SU-DHL-6 (cell line): ENCODE data around the gene HEPH.

Experiments
- H2AFZ ChIP-seq: fragments of 200-600 bp; sonication (generic); 2 replicates; pipeline ENCODE4 v1.6.1; 2014; ENCODE audit warnings: low read depth, mild to moderate bottlenecking, moderate library complexity, mixed read lengths, antibody characterized with exemption, low read length; ENCODE audit not compliant: severe bottlenecking
- H3F3A ChIP-seq: fragments of 200-600 bp; shearing (Covaris generic); 2 replicates; pipeline ENCODE4 v1.6.0; 2016; ENCODE audit warnings: antibody characterized with exemption, mild to moderate bottlenecking; ENCODE audit not compliant: insufficient read depth
- H3K27ac ChIP-seq: fragments of 200-600 bp; sonication (generic); 2 replicates; pipeline ENCODE4 v1.5.1; 2016; ENCODE audit warnings: low read depth, mild to moderate bottlenecking, low read length, moderate library complexity, mixed read lengths
- H3K27me3 ChIP-seq: fragments of 200-600 bp; sonication (generic), shearing (Covaris generic); 2 replicates; pipeline ENCODE4 v1.6.0; 2014; ENCODE audit warnings: mild to moderate bottlenecking, low read length
- H3K36me3 ChIP-seq: fragments of 200-600 bp; sonication (generic); 2 replicates; pipeline ENCODE4 v1.6.1; 2014; ENCODE audit warnings: mild to moderate bottlenecking, low read length, mixed read lengths
- H3K4me2 ChIP-seq: fragments of 300-600, 200-600 bp; shearing (Covaris generic), sonication (generic); 2 replicates; pipeline ENCODE4 v1.6.0; 2014; ENCODE audit warnings: low read length, low read depth, mild to moderate bottlenecking; ENCODE audit not compliant: poor library complexity, severe bottlenecking
- H3K4me3 ChIP-seq: fragments of 200-600 bp; sonication (generic); 2 replicates; pipeline ENCODE4 v1.5.1; 2014; ENCODE audit warnings: antibody characterized with exemption, low read length, mild to moderate bottlenecking, mixed read lengths; ENCODE audit not compliant: insufficient read depth, poor library complexity, severe bottlenecking
- H3K79me2 ChIP-seq: fragments of 200-600 bp; sonication (generic); 2 replicates; pipeline ENCODE4 v1.6.1; 2014; ENCODE audit warnings: mild to moderate bottlenecking, low read length, moderate library complexity; ENCODE audit not compliant: insufficient read depth
- H3K9ac ChIP-seq: fragments of 200-600 bp; sonication (generic); 2 replicates; pipeline ENCODE4 v1.7.0; 2014; ENCODE audit warnings: mild to moderate bottlenecking, low read length
- H3K9me2 ChIP-seq: fragments of 200-600 bp; sonication (generic); replicated peaks from 2 replicates; pipeline ENCODE4 v1.6.1; 2014; ENCODE audit warnings: low read length; ENCODE audit not compliant: insufficient read depth
- H3K9me3 ChIP-seq: fragments of 200-600 bp; sonication (generic); 2 replicates; pipeline ENCODE4 v1.6.1; 2014; ENCODE audit warnings: low read length, mixed read lengths; ENCODE audit not compliant: insufficient read depth
- H4K20me1 ChIP-seq: fragments of 200-600 bp; sonication (generic); 2 replicates; pipeline ENCODE4 v1.6.1; 2014; ENCODE audit warnings: low read depth, mild to moderate bottlenecking, antibody characterized with exemption, low read length, moderate library complexity, mixed read lengths
- CTCF ChIP-seq: fragments of 200-600 bp; sonication (generic); IDR thresholded peaks from one replicate; pipeline ENCODE4 v1.5.1; 2017; ENCODE audit warnings: antibody characterized with exemption, mild to moderate bottlenecking, low read length, moderate library complexity; ENCODE audit not compliant: insufficient read depth, poor library complexity, severe bottlenecking
- EZH2phosphoT487 ChIP-seq: fragments of 200-600 bp; sonication (generic), shearing (Covaris generic); conservative IDR thresholded peaks from 2 replicates; pipeline ENCODE4 v1.6.1; 2018; ENCODE audit warnings: mild to moderate bottlenecking, antibody characterized with exemption, low read length, moderate library complexity, mixed read lengths

Gene HEPH

GRCh38 chrX:66176134-66176533 lies 12.1 kb downstream of the HEPH start:
- Histone ChIP-seq H3K9me2 (no peaks in the 10 kb centered on the region), H2AFZ (no peak overlapping the region), H3K4me3 (no peak overlapping the region), H3F3A (no peaks in the 10 kb centered on the region), H3K27me3 (no peaks in the 10 kb centered on the region), H3K4me2 (no peak overlapping the region), H3K27ac (no peak overlapping the region), H3K36me3 (no peaks in the 10 kb centered on the region), H3K9ac (no peak overlapping the region), H4K20me1 (no peaks in the 10 kb centered on the region), H3K79me2 (no peaks in the 10 kb centered on the region), H3K9me3 (no peaks in the 10 kb centered on the region)
- no peak for TF ChIP-seq CTCF
- TF ChIP-seq EZH2phosphoT487 = no peak

DNA sequence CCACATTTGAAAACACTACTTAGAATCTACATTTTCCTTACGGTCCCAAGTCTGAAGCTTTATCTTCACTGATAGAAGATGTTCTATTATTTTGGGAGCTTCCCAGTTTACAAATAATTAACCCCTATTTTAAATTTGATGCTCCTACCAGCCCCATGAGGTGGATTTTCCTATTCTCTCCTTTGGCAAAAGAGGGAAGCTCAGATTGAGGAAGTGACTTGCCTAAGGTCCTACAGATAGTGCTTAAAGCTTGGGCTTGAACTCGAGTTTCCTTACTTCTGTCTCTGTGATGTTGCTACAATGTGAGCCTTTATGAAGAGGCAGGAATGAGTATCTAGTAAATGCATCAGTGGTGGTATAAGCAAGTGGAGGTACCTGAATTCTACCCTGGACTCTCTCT lies 27.5 kb downstream of the HEPH start:
- no peak overlapping the region for H3K4me2 ChIP-seq
- H3K9ac ChIP-seq = no peak overlapping the region
- H2AFZ ChIP-seq = no peak overlapping the region
- H3K79me2 ChIP-seq = no peaks in the 10 kb centered on the region
- no peaks in the 10 kb centered on the region for H3F3A ChIP-seq
- H3K27me3 ChIP-seq = no peaks in the 10 kb centered on the region
- no peak overlapping the region for H3K27ac ChIP-seq
- H3K4me3 ChIP-seq = no peak overlapping the region
- no peaks in the 10 kb centered on the region for H4K20me1 ChIP-seq
- no peaks in the 10 kb centered on the region for H3K36me3 ChIP-seq
- H3K9me2 ChIP-seq = no peaks in the 10 kb centered on the region
- no peak for TF ChIP-seq CTCF
- no peak for TF ChIP-seq EZH2phosphoT487
- no peaks in the 10 kb centered on the region for H3K9me3 ChIP-seq

- no peaks in the 10 kb centered on the region for H3K79me2 ChIP-seq
- no peaks in the 10 kb centered on the region for H3K9me2 ChIP-seq
- TF ChIP-seq EZH2phosphoT487 = no peak
- no peak for TF ChIP-seq CTCF
- no peak overlapping the region for H3K4me3 ChIP-seq
- no peak overlapping the region for H3K9ac ChIP-seq
- no peak overlapping the region for H2AFZ ChIP-seq
- H3K27ac ChIP-seq = no peak overlapping the region
- H4K20me1 ChIP-seq = no peaks in the 10 kb centered on the region
- no peaks in the 10 kb centered on the region for H3K36me3 ChIP-seq
- no peaks in the 10 kb centered on the region for H3F3A ChIP-seq
- no peaks in the 10 kb centered on the region for H3K27me3 ChIP-seq
- no peaks in the 10 kb centered on the region for H3K9me3 ChIP-seq
- no peak overlapping the region for H3K4me2 ChIP-seq
Observed at GRCh38 chrX:66193821-66194220, 29.8 kb downstream of the HEPH start.
